HL-60 (cell line): ENCODE results near the gene EVA1A.

ENCODE experiments used
- DNase-seq, 2 experiments: peaks; one replicate each; pipeline ENCODE4 v3.0.0-alpha.2; 2010 to 2020; ENCODE audit warnings: low read depth in 1 of 2, low spot score in 1 of 2
- H3K27ac ChIP-seq: fragments of 250-450 bp; sonication (Bioruptor Pico); replicated peaks from 2 replicates; pipeline ENCODE4 v1.5.1; 2020; ENCODE audit warnings: mild to moderate bottlenecking, moderate library complexity
- H3K27me3 ChIP-seq: fragments of 250-450 bp; sonication (Bioruptor Pico); 2 replicates; pipeline ENCODE4 v1.5.1; 2021; ENCODE audit warnings: mild to moderate bottlenecking, moderate library complexity; ENCODE audit not compliant: insufficient read depth, poor library complexity, severe bottlenecking
- H3K4me3 ChIP-seq: replicated peaks from 2 replicates; pipeline ENCODE4 v1.5.1; 2011; ENCODE audit warnings: mild to moderate bottlenecking, control low read depth, low read length; ENCODE audit not compliant: insufficient read depth
- GABPA ChIP-seq: IDR thresholded peaks from 2 replicates; pipeline ENCODE4 v1.6.1; 2012; ENCODE audit warnings: low read depth
- POLR2AphosphoS5 ChIP-seq: IDR thresholded peaks from 2 replicates; pipeline ENCODE4 v1.6.1; 2012; ENCODE audit warnings: low read depth
- SPI1 ChIP-seq: IDR thresholded peaks from 2 replicates; pipeline ENCODE4 v1.6.1; 2012; ENCODE audit warnings: low read depth, mild to moderate bottlenecking, borderline replicate concordance
- TF ChIP-seq, protein P1 (sequence below): IDR thresholded peaks from 2 replicates; pipeline ENCODE4 v1.6.1; 2012; ENCODE audit warnings: low read depth; ENCODE audit not compliant: insufficient replicate concordance
- TF ChIP-seq, protein P2 (sequence below): IDR thresholded peaks from one replicate; pipeline ENCODE4 v1.5.1; 2011; ENCODE audit warnings: low read length, control low read depth, inconsistent platforms; ENCODE audit not compliant: insufficient read depth

The EVA1A gene

DNA sequence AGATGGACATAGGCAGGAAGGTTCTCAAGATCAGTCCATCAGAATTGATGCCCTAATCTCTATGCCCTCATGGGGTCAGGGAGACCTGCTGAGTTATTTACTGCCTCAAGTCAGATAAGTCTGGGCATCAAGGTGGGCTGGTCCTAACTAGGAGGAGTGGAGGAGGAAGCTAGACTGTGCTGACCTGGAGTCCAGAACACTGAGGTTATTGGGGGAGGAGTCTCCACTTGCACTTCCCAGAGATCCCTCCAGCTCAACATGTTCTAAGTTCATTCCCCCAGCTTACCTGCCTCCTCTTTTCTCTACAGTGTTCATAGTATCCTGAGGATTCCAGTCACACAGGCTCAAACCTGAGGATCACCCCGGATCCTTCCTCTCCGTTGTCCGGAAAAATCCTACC is 19.3 kb downstream of the EVA1A start:
- TF ChIP-seq GABPA (no peak), POLR2AphosphoS5 (no peak), SPI1 (no peak)
- TF ChIP-seq, protein P1, sequence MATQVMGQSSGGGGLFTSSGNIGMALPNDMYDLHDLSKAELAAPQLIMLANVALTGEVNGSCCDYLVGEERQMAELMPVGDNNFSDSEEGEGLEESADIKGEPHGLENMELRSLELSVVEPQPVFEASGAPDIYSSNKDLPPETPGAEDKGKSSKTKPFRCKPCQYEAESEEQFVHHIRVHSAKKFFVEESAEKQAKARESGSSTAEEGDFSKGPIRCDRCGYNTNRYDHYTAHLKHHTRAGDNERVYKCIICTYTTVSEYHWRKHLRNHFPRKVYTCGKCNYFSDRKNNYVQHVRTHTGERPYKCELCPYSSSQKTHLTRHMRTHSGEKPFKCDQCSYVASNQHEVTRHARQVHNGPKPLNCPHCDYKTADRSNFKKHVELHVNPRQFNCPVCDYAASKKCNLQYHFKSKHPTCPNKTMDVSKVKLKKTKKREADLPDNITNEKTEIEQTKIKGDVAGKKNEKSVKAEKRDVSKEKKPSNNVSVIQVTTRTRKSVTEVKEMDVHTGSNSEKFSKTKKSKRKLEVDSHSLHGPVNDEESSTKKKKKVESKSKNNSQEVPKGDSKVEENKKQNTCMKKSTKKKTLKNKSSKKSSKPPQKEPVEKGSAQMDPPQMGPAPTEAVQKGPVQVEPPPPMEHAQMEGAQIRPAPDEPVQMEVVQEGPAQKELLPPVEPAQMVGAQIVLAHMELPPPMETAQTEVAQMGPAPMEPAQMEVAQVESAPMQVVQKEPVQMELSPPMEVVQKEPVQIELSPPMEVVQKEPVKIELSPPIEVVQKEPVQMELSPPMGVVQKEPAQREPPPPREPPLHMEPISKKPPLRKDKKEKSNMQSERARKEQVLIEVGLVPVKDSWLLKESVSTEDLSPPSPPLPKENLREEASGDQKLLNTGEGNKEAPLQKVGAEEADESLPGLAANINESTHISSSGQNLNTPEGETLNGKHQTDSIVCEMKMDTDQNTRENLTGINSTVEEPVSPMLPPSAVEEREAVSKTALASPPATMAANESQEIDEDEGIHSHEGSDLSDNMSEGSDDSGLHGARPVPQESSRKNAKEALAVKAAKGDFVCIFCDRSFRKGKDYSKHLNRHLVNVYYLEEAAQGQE: no peak
- TF ChIP-seq, protein P2, sequence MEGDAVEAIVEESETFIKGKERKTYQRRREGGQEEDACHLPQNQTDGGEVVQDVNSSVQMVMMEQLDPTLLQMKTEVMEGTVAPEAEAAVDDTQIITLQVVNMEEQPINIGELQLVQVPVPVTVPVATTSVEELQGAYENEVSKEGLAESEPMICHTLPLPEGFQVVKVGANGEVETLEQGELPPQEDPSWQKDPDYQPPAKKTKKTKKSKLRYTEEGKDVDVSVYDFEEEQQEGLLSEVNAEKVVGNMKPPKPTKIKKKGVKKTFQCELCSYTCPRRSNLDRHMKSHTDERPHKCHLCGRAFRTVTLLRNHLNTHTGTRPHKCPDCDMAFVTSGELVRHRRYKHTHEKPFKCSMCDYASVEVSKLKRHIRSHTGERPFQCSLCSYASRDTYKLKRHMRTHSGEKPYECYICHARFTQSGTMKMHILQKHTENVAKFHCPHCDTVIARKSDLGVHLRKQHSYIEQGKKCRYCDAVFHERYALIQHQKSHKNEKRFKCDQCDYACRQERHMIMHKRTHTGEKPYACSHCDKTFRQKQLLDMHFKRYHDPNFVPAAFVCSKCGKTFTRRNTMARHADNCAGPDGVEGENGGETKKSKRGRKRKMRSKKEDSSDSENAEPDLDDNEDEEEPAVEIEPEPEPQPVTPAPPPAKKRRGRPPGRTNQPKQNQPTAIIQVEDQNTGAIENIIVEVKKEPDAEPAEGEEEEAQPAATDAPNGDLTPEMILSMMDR: no peak

DNA sequence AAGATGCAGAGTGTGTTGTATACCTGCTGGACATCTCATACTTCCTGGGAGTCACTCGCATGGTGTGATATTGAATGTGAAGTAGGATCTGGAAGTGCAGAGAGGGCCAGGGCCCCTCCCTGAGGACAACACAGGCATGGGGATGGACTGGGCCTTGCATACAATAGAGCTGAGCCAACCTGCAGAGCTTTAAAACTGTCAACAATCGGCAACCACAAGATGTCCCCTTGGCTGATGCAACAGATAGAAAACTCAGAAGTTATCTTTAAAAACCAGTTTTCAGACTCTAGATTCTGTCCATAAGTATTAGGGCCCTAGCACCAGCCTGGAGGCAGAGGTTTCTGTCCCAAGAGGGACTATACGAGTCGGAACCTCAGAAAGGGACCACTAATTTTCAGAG is 19.7 kb downstream of the EVA1A start:
- no peak for TF ChIP-seq POLR2AphosphoS5
- TF ChIP-seq, protein P1: no peak
- no peak for TF ChIP-seq SPI1
- no peak for TF ChIP-seq GABPA
- TF ChIP-seq, protein P2: no peak
- no peak overlapping the region for H3K27ac ChIP-seq
- no peaks in the 10 kb centered on the region for H3K27me3 ChIP-seq
- no peak overlapping the region for H3K4me3 ChIP-seq
- DNase-seq: no peak

More for the DNA sequence above, 19.3 kb downstream of the EVA1A start:
- DNase-seq: no peak
- no peak overlapping the region for H3K27ac ChIP-seq
- H3K4me3 ChIP-seq: no peak overlapping the region
- H3K27me3 ChIP-seq: no peaks in the 10 kb centered on the region

DNA sequence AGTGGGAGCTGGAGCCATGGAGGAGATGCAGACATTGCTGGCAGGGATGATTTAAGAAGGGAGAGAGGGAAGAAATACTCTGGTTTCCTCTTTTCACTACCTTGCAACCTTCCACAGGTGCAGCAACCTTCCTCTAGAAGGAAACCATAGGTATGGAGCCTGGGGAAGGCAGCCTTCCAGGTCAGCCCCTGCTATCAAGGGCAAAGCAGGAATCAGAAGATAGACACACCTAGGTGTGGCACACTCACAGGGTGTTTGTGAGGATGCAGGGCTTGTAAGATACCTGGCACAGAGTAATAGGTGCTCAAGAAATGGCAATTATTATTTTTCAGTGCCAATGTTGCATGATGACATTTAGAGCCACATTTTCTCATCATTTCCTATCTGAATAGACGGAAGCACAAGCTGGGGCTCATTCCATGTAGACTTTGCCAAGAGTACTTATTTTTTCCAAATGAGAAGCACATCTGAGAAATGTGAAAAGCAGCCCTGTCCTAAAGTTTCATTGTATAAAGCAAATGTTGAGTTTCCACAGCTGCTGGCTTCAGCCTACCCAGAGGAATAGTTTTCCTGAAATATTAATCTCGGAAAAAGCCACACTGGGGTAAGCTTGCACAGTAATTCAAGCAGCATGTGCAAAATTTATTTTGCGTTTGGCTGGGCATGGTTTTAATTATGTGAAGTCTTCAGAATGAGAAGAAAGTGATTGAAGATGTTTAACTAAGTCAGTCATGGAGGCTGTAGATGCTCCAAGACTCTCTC is 20.6 kb downstream of the EVA1A start:
- TF ChIP-seq POLR2AphosphoS5 (no peak), SPI1 (no peak), GABPA (no peak)
- TF ChIP-seq, protein P1: no peak
- Histone ChIP-seq H3K27me3 (no peaks in the 10 kb centered on the region), H3K4me3 (no peak overlapping the region), H3K27ac (no peak overlapping the region)
- no peak for DNase-seq
